NCI-H1105 (cell line): ENCODE results near the gene SCYL2.
"Not testable (repeated sequence)": the region's sequence is repeated elsewhere in the genome, so short reads cannot be mapped to it uniquely, and the experiment has no call there.

ENCODE experiments used
- DNase-seq: peaks from one replicate; lab custom pipeline; 2025; lab: John Stamatoyannopoulos, UW

The SCYL2 gene

DNA sequence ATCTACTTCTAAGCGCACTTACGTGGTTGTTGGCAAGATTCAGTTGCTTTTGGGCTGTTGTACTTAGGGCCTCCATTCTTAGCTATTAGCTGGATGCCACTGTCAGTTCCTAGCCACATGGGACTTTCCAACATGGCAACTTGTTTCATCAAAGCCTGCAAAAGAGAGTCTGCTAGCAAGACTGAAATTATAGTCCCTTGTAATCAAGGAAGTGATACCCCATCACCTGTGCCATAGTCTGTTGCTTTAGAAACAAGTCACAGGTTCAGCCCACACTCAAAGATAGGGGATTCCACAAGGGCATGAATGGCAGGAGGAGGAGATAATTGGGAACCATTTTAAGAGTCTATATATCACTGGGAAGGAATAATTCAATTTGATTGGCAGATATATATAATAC is 62.8 kb downstream of the SCYL2 start:
- DNase-seq: no peak

DNA sequence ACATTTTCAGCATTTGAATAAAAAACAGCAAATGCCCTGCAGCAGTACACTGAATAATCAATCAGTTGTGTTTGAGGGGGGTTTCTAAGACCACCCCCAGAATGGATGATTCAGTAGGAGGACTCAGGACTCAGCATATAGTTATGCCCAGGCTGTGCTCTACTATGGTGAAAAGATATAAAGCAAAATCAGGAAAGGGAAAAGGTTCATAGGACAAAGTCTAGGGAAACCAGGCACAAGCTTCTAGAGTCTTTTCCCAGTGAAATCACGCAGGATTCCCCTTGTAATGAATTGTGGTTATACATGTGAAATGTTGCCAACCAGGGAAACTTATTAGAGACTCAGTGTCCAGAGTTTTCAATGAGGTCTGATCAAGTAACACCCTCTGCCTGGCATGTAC is 64.9 kb downstream of the SCYL2 start:
- DNase-seq: peak; percentile 5

DNA sequence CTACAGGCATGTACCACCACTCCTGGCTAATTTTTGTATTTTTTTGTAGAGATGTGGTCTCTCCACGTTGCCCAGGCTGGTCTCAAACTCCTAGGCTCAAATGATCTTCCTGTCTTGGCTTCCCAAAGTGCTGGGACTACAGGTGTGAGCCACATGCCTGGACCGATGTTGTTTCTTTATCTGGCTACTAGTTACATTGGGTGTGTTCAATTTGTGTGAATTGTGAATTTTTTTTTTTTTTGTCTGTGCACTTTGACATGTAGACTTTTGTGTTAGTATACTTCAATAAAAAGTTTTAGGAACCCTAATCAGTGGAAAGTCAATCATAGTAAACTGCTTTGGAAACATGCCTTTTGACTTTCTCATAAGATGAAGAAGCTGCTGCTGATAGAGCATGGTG is 65.9 kb downstream of the SCYL2 start:
- DNase-seq: no peak

DNA sequence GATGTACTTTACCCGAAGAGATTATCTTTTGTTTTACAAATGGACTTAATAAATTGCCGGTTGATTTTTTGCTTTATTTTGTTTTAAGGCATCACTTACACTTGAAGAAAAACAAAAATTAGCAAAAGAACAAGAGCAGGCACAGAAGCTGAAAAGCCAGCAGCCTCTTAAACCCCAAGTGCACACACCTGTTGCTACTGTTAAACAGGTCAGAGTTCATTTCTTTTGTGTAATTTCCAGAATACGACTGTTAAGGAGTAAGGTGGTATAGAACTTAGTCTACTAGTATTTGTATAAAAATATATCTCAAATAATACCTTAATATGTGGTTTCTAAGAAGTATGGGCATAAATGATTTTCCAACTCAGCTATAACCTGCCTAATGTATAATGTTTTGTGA is 70.3 kb downstream of the SCYL2 start:
- no peak for DNase-seq

DNA sequence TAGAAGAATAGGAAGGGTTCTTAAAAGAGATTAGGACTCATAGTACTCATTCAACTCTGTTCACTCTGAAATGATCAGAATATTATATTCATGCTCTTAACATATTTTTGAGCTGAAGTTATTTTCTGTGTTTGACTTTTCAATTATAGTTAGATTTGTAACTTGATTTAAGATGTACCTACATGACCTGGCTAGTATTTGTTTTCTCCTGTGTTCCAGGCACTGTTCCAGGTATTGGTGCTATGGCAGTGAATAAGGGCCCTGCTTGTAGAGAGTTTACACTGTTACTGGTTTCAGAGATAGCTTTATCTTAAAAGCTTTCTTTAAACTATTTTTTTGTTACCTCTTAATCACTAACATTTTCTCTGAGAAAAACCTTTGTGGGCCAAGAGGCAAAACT is 70.8 kb downstream of the SCYL2 start:
- DNase-seq: no peak

DNA sequence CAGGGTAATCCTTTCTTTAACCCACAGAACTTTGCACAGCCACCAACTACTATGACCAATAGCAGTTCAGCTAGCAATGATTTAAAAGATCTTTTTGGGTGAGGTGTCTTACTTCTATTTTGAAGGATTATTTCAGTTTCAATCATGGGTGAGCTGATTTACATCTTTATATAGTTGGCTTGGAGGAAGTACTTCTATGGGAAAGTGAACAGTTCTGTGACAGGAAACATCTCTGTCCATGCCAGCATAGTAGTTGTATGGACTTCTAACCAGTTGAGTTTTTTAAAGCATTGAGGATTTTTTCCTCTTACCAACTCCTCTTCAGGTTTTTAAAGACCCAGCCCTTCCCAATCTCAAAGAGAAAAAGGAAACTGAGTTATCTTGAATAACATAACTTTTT is 72.1 kb downstream of the SCYL2 start:
- no peak for DNase-seq

DNA sequence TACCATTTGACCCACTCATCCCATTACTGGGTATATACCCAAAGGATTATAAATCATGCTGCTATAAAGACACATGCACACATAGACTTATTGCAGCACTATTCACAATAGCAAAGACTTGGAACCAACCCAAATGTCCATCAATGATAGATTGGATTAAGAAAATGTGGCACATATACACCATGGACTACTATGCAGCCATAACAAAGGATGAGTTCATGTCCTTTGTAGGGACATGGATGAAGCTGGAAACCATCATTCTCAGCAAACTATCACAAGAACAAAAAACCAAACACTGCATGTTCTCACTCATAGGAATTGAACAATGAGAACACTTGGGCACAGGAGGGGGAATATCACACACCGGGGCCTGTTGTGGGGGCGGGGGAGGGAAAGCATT is 75.9 kb downstream of the SCYL2 start:
- DNase-seq: not testable (repeated sequence)

DNA sequence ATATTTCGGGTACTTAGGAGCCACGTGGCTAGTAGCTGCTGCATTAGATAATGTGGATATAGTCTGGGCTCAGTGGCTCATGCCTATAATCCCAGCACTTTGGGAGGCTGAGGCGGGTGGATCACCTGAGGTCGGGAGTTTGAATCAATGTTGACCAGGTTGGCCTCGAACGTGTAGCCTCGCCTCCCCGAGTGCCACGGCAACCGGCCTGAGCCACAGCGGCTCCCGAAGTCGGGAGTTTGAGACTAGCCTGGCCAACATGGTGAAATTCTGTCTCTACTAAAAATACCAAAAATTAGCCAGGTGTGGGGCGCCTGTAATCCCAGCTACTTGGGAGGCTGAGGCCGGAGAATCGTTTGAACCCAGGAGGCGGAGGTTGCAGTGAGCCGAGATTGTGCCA is 77.4 kb downstream of the SCYL2 start:
- not testable (repeated sequence) for DNase-seq

DNA sequence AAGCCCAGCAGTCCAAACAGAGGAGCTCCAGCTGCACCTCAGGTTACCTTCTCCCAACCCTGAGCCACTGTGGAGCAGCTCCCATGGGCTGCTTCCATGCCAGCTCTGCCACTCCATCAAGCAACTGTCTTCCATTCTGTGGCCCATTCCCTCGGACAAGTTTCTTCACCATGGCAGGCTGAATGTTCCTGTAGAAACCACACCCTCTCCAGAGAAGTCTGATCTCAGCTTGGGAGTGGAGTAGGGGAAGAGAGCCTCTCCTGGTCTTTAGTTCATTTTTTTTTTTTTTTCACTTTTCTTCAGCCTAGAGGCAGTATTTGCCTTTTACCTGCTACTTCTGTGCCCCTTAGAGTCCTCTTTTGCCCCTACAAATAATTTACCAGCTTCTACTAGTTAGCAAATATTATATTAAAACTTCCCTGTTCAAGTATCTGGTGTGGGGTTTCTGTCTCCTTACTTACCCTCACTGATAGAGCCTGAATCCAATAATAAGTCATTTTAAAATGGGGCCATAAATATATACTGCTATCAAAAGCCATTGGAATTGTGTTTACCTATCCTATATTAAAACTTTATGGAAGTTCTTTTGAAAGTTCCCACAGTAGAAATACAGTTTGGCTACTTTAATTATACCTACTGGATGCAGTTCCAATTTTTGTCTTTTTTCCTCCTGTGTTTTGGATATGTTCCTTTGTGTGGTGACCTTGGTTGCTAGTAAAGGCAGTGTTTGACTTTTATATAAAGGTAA is 78.2 kb downstream of the SCYL2 start:
- DNase-seq: no peak

DNA sequence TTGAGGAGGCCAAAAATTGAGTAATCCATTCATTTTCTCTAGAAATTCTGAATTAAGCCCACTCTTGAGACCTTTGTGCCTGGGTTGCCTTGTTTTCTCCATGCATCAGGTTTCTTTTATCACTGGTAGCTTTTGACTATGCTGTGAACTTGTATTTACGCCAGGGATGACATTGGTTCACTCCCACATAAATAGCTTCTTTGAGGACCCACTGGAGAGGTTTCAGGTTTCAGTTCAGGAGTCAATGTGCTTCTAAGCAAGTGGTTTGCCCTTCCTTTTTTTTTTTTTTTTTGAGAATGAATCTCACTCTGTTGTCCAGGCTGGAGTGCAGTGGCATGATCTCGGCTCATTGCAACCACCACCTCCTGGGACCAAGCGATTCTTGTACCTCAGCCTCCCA is 79.7 kb downstream of the SCYL2 start:
- DNase-seq: no peak

DNA sequence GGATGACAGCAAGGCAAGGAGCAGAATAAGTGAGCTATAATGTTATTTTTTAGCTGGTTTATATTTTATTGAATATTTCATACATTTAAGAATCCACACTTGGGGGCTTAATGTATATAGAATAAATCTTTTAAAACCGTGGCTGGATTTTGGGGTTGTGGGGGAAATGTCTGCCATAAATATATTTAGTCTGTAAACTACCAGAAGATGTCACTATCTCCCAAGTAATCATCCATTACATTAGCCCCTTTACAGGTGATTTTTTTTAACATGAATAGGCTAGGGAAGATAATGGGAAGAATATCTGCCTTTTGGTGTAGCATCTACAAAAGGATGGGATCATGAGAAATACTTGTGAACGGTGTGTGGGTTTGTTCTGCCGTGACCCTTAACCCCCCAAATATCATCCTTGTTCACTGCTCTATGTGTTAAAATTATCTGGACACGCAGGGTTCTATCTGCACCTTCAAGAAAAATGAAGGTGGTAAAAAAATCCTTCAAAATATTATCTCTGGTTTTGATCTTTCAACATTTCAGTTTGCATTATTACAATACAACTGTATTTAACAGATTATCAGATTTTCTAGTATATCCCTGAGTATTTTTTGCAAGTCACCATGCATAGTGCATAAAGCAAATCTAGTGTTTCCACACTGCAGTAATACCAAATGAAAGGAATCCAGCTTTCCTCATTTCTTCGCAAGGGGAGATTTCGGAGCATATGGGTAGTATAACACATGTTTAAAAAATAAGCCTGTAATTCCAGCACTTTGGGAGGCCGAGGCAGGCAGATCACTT is 81.9 kb downstream of the SCYL2 start:
- peak; percentile 58 for DNase-seq

DNA sequence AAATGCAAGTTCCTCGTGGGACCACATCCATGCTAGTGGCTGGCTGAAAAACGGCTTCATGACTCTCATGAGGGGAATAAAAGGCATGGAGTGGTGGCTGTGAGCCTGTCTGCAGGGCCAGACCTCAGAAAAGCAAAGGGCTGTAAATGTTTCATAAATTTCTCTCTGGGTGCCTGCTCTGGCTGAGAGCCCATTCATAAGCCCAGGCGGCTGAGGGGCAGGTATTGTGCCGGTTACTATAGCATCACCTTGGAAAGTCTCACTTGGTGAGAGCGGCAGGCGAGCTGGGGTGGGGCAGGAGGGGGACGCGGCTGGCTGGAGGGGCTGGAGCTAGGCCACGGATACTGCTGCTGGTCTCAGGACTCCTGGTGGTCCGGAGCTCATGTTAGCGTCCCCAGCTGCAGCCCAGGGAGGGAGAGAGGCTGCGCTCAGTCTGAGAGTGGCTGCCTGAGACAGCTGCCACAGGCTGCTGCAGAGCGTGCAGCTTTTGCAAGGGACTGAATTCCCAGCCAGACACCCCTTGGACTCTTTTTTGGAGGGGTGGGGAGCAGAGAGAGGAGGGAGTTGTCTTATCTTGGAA is 89.8 kb downstream of the SCYL2 start, which contains the start of gene SLC17A8:
Gene SLC17A8, plus strand, starts transcription at position 431 of the 580 bp plus-strand sequence. CDS start 318 bp downstream, outside the sequence.
- peak; percentile 61 for DNase-seq

DNA sequence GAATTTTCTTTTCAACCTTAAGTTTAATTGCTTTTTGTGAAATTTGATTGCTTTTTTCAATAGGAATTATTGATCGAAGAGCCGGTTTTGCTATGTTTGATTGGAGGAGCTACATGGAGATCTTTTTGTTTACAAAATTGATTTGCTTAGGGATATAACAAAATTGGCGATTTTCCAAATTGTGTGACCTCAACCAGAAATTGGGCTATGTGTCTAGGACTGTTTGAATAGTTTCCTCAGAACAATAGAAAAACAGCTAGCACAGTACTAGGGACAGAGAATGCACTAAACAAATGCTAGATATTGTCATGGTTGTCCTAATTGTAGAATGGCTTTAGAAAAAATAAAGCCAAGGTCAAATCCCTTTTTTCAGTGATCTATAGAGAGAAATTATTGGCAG is 92.3 kb downstream of the SCYL2 start:
- DNase-seq: no peak

DNA sequence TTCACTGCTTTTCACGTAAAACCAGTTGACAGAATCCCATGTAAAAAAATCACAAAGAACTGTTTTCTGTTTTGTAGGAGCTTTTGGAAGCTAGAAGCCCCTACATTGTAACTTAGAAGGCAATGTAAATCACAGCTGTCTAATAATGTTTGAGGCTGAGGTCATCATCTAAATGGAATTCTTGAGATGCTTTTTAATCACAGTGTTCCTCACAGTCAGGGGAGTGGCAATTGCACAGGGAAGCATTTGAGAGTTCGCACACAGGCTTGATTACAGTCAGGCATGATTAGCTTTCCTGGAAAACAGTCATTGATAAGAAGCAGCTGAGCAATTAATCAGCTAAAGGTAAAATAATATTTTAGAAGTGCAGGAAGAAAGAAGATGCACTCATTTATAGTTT is 92.8 kb downstream of the SCYL2 start:
- no peak for DNase-seq

DNA sequence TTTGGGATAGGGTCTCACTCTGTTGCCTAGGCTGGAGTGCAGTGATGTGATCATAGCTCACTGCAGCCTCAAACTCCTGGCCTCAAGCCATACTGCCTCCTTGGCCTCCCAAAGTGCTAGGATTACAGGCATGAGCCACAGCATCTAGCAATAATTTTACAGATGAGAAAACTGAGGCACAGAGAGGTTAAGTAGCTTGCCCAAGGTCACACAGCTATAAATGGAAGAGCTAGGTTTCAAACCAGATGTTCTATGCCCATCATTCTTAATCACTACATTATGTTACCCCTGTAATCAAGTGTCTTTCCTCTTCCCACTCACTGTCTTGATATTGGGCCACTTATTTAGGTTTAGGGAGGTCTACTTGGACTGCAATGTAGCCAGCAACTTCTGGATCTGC is 93.5 kb downstream of the SCYL2 start:
- DNase-seq: no peak

DNA sequence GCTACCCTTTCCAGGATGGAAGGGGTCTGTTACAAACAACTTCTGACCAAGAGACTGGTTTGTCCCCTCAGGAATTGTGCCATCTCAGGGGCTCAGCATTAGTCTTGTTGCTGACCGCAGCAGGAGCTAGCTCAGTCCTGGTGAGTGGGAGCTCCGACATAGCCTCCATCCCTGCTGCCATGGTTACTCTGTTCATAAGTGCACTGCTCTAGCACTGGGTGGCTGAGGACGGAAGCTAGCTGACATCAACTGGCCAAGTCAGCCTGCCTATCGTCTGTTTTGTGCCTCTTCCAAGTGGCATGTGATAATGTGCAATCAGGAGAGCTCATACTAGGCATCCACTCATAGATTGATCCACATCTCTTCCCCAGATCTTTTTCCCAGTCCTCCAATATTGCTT is 97.3 kb downstream of the SCYL2 start:
- no peak for DNase-seq

DNA sequence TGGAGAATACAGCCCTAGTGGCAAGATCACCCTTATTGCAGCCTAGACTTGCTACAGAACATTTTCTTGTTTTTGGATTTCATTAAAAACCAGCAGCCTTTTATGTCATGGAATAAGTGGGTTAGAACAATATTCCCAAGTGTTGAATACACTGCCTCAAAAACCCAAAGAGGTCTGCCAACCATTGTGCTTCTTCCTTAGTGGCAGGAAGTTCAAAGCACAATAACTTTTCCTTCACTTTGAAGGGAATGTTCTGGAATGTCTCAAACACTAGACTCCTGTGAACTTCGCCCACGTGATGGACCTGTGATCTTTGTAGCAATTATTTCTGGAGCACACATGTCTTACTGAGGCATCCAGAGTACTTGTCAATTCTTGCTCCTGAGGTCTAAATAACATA is 98.4 kb downstream of the SCYL2 start:
- DNase-seq: no peak

DNA sequence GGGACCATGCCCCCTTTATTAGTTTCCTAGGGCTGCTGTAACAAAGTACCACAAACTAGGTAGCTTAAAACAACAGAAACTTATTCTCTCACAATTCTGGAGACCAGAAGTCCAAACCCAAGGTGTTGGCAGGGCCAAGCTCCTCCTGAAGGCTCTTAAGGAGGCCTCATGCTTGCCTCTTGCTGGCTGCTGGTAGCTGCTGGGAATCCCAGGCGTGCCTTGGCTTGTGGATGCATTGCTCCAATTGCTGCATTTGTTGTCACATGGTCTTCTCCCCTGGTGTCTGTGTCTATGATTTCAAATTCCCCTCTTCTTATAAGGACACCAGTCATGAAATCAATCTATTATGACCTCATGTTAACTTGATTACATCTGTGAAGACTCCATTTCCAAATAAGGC is 101.1 kb downstream of the SCYL2 start:
- DNase-seq: no peak

DNA sequence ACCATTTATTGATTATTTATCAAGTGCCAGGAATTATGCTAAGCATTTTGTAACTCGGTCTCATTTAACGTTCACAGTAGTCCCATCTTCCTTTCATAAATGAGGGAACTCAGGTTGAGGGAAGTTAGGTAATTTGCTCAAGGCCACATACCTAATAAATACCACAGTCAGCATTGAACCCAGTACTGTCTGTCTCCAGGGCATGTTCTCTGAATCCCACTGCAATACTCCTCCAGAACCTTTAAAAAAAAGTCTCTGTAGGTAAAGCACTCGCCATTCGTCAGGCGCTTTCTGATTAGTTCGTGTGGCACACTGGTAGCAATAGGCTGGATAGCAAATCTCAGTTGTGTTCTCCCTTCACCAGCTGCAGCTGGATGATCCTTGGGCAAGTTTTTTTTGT is 104.2 kb downstream of the SCYL2 start:
- no peak for DNase-seq

DNA sequence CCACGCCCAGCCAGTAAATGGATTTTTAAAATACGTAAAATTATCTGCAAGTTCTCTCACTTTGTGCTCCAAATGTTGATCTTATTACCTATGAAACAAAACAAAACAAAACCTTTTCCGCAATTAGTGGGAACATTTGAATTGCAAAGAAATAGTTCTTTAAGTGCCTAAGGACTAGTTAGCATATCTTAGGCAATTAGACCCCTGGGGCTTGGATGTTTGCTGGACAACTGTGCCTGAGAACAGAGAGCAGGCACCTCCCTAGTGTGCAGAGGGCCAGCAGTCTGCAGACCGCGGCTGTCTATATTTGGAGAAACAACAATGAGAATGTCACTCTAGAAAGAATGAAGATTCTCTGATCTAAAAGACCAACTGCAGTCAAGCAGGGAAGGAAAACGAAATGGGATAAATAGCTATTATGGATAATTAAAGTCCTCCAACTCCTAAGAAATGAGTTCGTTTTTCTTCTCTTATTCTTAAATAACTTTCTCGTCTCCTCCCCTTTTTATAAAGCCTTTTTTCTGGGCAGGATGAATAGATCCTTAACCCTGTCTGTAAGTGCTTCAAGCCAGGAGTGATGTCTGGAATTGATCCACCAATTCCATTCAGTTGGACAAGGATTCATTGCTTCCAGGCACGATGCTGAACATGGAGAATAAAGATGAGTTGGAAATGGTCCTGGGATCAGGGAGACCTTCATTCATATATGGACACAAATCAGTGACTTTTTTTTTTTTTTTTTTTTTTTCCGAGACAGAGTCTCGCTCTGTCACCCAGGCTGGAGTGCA is 106.1 kb downstream of the SCYL2 start:
- no peak for DNase-seq

DNA sequence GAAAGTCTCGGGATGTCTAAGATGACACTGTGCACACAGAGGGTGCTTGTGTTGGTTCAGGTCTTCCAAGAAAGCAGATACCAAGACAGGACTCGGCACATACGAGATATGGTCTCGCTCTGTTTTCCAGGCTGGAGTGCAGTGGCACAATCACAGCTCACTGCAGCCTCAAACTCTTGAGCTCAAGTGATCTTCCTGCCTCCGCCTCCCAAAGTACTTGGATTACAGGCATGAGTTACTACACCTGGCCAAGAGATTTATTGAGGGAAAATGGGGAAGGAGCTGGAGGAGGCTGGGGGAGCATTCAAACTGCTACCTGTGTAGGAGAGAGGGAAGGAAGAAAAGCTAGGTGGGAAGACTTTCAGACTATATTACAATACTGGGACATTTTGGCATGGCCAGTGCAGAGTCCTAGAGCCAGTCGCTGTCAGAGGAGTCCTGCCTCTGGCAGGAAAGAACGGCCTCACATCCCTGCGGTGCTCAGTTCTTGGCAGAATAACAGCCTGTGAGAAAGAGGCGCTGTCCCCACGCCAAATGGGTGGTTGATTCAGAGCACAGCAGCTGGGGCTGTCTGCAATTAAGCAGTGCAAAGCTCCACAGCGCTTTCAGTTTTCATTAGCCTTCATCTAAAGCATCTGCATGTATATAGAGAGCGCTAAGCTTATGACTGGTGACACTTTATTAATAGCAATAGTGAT is 108.2 kb downstream of the SCYL2 start:
- peak; percentile 83 for DNase-seq

DNA sequence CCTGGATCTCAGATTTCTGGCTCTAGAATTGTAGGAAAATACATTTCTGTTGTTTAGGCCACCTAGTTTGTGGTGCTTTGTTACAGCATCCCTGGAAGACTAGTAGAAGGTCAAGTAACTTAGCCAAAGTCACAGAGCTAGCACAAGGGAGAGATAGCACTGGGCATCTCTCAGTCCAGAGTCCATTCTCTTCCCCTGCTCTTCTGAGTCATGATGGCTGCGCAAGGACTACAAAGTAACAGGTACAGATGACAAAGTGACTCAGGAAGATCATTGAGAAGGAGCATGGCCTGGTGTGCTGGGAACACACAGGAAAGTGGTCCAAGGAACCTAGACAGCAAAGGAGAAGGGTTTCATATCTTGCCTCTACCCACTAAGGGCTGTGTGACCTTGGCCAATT is 109.2 kb downstream of the SCYL2 start:
- no peak for DNase-seq
